H1 (cell line): ENCODE results near the gene RPS5.

Source experiments
- NRF1 ChIP-seq: IDR thresholded peaks from 2 replicates; pipeline ENCODE4 v1.6.1; 2011; ENCODE audit warnings: mild to moderate bottlenecking, low read depth, low read length, improper control_type of control experiment
- POLR2A ChIP-seq, 2 experiments: IDR thresholded peaks; 1 replicate in 1 of 2; 2 replicates in 1 of 2; pipeline ENCODE4 v1.6.1; 2011; ENCODE audit warnings: low read depth in 2 of 2, low read length in 2 of 2, mild to moderate bottlenecking in 2 of 2; ENCODE audit errors: control extremely low read depth in 1 of 2
- TEAD4 ChIP-seq: IDR thresholded peaks from 2 replicates; pipeline ENCODE4 v1.6.1; 2012; ENCODE audit warnings: low read depth, low read length, inconsistent platforms, mixed read lengths
- TF ChIP-seq, protein P1 (sequence below), 3 experiments: IDR thresholded peaks; 1 replicate in 2 of 3; 2 replicates in 1 of 3; pipeline versions ENCODE4 v1.5.1 to v1.6.1; 2011; ENCODE audit warnings: low read length in 3 of 3, mild to moderate bottlenecking in 3 of 3, inconsistent platforms in 2 of 3, low read depth in 1 of 3, moderate library complexity in 1 of 3; ENCODE audit not compliant: insufficient read depth in 1 of 3; ENCODE audit errors: control extremely low read depth in 1 of 3

DNA sequence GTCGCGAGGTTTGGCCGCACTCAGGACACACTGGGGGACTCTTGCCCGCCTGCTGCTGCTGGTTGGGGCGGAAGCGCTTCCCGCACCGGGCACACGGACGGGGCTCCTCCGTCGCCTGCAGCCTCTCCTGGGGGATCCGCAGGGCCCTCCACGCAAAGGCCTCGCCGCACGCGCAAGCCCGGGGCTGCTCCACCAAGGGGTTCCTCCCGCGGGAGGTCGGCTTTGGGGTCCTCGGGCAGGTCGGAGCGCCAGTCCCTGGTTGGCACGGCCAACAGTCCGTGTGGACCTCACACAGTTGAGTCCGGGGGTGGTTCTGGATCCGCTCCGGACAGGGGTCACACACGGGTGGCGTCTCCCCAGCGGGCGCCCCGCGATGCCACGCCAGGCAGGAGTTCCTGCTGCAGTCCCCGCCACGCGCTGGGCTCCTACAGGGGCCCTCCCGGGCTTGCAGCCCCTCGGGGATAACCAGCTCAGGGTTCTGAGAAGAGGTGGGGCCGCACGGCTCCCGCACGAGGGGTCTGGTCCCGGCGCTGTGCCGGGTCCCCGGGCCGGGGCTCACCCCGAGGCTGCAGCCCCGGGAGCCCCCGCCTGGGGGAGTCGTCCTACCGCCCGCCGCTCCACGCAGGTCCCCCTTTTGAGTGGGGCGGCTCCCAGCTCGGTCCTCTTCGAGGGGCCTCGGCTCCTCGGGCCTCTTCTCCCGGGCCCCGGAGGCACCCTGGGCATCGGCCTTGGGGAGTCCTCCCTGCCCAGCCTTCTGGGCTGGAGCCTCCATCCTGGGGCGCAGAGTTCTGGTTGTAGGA is 18.3 kb upstream of the RPS5 start:
- TF ChIP-seq TEAD4 (no peak), POLR2A (IDR thresholded peaks at IDR 0.05; ENCODE audit: control extremely low read depth in 1 of 2, low read depth in 2 of 2, low read length in 2 of 2) (no peak), NRF1 (no peak)
- TF ChIP-seq, protein P1, sequence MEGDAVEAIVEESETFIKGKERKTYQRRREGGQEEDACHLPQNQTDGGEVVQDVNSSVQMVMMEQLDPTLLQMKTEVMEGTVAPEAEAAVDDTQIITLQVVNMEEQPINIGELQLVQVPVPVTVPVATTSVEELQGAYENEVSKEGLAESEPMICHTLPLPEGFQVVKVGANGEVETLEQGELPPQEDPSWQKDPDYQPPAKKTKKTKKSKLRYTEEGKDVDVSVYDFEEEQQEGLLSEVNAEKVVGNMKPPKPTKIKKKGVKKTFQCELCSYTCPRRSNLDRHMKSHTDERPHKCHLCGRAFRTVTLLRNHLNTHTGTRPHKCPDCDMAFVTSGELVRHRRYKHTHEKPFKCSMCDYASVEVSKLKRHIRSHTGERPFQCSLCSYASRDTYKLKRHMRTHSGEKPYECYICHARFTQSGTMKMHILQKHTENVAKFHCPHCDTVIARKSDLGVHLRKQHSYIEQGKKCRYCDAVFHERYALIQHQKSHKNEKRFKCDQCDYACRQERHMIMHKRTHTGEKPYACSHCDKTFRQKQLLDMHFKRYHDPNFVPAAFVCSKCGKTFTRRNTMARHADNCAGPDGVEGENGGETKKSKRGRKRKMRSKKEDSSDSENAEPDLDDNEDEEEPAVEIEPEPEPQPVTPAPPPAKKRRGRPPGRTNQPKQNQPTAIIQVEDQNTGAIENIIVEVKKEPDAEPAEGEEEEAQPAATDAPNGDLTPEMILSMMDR (IDR thresholded peaks at IDR 0.05; ENCODE audit: control extremely low read depth in 1 of 3, insufficient read depth in 1 of 3, low read depth in 1 of 3, low read length in 3 of 3): no peak; a peak in 1 of 4 replicates
